Inflammatory macrophage (primary cell): Measurements from ENCODE around the gene PACSIN2.
"Not testable (repeated sequence)": the region's sequence is repeated elsewhere in the genome, so short reads cannot be mapped to it uniquely, and the experiment has no call there.

Source experiments
- DNase-seq, 2 donors: peaks; one replicate each; pipeline ENCODE4 v3.0.0-alpha.2; 2020 to 2022

The PACSIN2 gene

DNA sequence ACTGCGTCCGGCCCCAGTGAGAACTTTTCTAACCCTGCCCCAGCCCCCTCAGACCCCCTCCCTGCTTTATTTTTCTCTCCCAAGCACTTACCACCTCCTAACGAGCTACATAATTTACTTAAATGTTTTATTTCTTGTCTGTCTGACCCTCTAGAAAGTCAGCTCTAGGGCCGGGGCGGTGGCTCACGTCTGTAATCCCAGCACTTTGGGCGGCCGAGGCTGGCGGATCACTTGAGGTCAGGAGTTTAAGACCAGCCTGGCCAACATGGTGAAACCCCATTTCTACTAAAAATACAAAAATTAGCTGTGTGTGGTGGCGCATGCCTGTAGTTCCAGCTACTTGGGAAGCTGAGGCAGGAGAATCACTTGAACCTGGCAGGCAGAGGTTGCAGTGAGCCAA is 89.9 kb downstream of the PACSIN2 start:
- not testable (repeated sequence) for DNase-seq

DNA sequence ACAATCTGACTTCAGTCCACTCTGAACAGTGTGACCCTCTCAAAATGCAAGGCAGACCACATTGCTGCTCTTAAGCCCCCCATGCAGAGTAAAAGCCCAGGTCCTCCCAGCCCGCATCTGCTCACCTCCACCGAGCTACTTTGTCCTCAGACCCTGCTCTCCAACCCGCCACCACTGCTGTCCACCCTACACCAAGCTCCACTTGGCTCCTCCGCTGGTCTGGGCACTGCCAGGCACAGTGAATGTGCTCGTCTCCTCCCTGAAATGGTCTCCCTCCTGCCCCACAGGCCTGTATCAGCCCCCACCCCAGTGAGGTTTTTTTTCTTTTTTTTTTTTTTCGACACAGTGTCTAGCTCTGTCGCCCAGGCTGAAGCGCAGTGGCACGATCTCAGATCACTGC is 90.5 kb downstream of the PACSIN2 start:
- DNase-seq, result no peak

DNA sequence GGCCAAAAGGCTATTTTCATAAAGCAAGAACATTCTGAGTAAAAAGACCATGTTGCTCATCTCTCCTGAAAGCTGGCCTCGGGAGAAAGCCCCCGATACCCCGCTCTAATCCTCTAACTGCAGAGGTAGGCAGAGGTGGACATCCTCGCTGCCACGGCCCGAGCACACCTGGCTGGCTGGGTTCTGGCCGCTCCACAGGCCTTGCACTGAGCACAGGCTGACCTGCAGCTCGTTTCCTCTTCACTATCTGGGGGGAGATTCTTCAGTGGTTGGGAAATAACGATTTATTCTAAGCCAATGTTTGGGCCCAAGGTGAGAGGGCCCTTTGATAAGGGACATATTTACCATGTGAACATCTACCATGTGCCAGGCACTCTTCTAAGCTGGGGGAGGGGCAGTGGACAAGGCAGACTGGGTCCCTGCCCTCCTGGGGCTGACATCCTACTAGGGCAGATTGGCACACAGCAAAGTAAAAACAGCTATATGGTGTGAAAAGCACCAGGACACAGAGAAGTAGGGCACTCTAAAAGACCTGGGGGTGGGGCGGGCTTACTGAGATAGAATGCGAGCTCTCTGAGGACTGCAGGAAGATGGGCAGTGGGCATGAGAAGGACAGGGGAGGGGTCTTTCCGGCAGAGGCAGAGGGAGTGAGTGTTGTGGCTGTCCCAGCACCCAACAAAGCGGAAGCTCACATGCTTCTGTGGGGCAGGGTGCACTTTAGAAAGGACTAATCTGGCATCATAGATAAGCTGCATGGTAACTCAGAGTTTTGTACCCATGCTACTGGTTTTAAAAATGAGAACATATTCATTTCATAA is 92.4 kb downstream of the PACSIN2 start:
- DNase-seq, result peak; percentile 53 to 75

DNA sequence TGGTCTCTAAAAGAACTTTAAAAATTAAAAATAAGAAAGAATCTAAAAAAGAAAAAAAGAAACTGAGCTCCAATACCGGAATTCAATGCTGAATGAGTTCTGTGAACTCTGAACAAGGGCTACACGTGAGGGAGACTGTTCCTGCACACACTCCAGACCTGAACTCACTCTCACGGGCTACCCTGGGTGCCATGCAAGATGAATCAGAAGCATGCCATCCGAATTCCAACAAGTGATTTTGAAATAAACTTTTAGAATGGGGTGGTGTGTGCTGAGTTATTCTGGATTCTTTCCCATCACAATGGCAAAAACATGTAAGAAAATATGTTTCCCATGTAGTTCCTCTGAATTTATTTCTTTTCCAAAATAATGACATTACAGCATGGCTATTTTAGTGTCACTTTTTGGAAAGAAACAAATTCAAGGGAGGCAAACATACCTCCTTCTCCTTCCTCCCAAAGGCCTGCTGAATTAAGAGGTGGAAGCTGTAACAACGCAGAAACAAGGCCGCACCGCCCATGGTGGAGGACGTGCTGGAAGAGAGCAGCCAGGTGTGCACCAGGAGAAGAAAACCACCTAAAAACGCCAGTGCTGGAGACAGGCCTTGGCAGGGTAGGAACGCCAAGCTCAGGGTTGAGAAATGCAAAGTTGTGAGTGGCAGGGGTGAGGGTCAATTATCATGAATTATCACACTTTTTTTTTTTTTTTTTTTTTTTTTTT is 94.7 kb downstream of the PACSIN2 start:
- DNase-seq, result no peak

DNA sequence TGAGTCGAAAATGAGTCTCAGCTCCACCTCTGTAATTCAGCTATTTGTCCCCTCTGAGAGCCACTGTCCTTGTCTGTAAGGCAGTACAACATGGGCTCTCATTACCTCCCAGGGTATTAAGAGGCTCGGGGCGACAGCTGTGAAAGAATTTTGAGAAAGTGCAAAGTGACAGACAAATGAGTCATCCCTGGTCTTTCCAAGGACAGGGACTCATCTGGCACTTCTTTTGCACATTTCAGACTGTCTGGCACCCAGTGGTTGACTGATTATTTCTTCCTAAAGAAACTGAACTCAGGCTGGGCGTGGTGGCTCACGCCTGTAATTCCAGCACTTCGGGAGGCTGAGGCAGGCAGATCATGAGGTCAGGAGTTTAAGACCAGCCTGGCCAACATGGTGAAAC is 95.8 kb downstream of the PACSIN2 start:
- no peak for DNase-seq

DNA sequence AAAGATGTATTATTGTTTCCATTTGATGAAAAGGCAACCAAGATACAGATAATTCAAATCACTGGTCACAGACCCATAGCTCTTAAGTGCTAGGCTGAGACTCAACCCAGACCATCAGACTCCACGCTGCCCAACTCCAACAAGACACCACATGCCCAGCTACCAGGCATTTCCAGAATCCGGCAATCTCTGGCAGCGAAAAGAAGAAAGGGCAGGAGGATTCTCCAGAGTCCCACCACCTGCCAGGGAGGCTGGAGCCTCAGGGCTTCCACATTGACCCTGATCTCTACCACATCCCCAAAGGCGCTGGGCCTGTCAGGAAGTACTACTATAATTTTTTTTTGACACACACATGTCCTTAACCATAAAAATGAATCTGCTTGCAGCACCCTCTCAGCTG is 96.4 kb downstream of the PACSIN2 start:
- no peak for DNase-seq

DNA sequence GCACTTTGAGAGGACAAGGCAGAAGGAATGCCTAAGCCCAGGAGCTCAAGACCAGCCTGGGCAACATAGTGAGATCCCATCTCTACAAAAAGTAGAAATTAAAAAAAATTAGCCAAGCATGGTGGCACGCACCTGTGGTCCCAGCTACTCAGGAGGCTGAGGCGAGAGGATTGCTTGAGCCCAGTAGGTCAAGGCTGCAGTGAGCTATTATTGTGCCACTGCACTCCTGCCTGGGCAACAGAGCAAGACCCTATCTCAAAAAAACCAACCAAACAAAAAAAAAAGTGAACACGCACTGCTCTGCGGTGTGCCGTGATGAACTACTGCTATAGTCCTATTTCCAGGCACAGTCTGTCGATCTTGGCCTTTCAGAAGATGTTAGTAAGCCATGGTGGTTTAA is 97.6 kb downstream of the PACSIN2 start:
- DNase-seq, result not testable (repeated sequence)

DNA sequence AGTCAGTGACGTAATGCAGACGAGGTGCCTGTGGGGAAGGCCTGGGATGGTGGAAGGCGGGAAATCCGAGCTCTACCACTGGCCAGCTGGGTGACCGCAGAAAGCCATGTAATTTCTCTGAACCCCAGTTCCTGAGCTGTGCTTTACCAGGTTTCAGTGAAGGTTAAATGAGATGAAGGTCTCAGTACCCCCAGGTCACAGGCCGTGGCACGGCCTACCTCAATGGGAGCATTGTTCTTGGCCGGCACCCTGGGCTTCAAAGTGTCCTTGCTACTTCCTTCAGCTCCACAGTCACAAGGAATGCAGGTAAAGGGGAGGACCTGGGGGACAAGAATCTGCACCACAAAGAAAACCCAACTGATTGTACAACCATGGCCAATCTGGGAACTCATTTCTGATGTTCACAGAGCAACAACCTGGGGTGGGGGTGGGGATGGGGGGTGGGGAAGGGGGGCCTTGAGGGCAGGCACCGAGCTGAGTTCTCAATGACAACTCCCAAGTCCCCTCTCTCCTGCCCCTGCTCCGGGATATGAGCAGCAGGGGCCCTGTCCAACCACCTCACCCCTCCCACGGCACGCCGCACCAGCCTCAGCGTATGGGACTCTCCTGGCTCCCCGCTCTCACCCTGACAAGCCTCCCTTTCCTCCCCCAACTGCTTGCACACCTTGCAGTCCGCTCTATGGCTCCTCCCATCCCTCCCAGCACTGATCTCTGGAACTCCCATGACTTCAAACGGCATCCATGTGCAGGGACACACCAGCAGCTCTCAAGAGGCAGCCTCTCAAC is 98.8 kb downstream of the PACSIN2 start:
- no peak for DNase-seq

DNA sequence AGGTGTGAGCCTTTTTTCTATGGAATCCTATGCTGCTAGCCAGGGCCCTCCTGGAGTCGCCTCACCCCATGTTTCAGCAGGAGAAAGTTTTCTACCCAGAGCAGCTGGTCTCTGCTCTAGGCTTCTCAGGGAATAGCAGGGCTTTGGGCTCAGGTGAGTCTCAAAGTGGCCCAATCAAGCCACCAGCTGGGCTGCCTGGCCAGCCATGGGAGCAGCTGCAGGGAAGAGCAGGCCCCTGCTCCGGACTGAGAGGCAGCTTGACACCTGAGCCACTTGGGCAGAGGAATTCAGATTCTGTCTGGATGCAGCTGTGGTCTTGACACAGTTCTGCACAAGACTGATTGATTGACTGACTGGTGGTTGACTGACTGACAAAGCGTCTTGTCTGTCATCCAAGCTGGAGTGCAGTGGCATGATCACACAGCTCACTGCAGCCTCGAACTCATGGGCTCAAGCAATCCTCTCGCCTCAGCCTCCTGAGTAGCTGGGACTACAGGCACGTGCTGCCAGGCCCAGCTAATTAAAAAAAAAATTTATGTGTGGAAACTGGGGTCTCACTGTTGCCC is 100.4 kb downstream of the PACSIN2 start:
- DNase-seq, result no peak

DNA sequence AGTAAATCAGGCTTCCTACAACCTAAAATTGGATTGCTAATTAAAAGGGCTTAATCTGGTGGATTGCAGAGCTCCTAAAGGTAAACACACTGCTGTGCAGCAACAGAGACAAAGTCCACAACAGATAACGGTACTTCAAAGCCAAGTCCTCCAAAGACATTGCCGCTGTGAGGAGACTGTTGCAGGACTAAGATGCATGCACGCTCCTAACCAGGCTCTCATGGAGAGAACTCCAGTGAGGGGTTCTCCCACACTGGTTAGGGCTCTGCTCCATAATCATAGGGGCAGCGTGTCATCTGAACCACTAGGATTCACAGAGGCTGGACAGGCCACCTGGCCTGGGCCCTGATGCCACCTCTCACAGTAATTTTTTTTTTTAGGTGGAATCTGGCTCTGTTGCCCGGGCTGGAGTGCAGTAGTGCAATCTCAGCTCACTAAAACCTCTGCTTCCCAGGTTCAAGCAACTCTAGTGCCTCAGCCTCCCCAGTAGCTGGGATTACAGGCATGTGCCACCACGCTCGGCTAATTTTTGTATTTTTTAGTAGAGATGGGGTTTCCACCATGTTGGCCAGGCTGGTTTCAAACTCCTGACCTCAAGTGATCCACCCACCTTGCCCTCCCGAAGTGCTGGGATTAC is 101.0 kb downstream of the PACSIN2 start:
- no peak for DNase-seq

DNA sequence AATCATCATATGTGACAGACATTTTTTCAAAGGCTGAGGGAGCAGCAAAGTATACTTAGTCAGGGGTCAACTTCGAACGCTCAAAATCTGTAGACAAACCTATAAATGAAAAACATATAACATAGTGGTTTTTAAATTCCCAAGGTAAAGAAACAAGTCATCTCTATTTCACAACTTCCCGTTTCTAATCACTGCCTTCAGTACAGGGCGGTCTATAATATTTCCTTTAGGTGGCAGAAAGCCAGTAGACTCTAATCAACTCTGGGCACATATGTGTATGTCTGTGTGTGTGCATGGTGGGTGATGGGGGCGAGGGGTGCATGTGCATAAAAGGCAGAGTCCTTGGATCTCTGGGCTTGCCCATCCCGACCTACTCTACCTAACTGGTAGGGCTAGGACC is 102.9 kb downstream of the PACSIN2 start:
- DNase-seq, result peak; percentile 36 to 66

DNA sequence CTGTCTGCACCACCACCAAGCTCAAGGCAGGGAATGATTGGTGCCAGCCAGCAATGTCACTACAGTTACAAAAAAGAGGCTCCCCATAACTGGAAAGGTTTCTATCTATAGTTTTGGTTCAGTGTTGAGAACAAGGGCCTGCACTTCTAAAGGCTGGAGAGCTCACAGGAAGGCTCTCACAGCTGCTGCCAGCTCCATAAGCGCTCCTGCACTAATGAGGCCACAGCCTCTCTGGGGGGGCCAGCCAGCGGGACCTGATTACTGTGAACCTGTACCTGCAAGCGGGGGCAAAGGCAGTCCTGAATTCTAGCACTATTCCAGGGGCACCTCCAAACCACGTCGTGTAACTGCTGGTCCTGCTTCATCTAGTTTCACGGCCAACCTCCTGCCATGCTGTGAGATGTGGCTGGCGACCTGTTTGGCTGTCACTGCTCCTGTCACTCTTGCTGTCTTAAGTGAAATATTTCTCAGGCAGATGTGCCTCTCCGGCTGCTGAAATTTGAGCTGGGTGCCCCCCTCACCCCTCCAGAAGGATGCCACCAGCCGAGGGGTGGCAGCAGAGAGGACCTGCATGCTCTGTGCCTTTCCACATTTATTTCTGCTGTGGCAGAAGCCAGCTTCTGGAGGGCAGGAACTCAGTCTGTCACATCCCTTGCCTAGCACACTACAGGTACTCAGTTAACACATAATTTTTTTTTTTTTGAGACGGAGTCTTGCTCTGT is 104.6 kb downstream of the PACSIN2 start:
- no peak for DNase-seq

DNA sequence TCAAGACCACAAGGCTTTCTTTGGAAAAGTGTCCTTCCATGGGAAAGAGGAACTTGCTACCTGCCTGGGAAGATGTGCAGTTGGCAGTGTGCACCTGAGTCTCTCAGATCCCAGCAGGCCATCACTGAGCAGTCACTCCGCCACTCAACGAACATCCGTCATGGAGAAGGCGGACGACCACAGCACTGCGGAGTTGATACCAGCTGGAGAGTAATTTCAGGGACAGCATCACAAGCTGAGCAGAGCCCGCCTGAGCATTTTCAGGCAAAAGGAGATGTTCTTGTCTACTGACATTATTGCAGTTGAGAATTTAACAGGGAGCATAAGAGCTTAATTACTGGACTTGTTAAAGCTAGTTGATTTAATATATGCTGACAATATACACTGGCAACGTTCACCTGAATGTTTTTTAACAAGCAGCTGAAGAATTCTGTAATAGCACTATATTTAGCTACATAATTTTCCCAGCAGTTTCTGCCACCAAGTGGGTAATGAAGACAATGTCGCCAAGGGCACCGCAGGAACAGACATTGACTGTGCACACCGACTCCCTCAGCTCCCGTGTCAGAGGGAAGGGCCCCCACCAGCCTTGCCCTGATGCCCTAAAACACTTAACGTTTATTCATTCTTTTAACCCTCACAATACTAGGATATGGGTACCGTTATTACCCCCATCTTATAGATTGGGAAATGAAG is 105.4 kb downstream of the PACSIN2 start:
- no peak for DNase-seq

DNA sequence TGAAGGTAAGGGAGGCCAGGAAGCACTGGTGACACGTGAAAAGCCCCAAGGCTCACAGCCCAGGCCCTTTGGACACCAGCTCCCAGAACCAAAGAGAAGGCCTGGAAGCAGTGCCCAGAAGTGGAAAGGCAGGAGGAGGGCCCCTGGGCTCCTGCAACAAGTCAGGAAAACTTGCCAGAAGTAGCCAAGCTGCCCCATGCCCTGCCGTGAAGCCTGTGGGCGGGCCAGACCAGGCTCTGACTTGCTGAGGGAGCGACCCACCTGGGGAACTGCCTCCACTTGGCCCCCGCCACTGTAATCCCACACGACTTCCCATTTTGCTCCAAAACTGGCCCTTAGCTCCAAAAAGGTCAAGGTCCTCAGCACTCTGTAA is 106.6 kb downstream of the PACSIN2 start:
- DNase-seq, result no peak

DNA sequence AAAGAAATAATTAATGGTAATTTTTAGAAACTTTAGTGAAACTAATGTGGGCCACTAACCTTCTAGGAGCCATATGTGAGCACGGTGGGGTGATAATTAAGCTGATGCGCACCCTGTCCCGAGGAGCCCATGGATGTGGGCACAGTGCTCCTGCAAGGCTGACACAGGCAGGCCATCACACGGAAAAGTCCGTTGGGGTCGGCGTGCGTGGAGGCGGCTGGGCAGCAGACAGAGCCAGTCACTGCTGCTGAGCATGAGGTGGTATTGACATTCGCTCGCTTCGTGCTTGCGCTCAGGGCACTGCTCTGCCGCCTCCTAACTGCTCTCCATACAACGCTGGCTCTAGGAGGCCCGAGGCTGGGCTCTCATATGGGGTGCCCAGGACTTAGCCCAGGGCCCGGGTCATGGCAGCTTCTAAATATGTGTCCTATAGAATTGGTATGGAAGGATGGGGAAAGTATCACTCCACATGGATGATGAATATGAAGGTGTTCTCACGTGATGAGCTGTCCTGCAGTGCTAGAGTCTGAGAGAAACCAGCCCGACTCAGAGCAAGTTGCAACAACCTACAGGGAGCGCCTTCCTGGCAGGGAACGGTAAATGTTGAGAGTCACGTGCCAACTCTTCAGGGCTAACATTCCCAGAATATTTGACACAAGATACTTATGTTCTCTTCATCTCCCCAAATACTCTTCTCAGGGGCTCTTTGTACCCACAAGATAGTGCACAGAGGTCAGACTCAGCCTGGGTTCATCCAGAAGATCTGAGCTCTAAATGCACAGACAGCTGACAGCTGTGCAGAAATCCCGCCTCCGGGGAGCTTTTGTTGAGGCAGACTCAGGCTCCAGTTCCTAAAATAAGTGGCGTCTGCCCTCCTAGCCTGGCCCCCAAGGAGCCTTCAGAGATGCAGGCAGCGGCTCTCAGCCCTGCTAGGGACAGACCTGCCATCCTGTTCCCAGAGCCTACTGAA is 107.3 kb downstream of the PACSIN2 start:
- DNase-seq, result no peak

DNA sequence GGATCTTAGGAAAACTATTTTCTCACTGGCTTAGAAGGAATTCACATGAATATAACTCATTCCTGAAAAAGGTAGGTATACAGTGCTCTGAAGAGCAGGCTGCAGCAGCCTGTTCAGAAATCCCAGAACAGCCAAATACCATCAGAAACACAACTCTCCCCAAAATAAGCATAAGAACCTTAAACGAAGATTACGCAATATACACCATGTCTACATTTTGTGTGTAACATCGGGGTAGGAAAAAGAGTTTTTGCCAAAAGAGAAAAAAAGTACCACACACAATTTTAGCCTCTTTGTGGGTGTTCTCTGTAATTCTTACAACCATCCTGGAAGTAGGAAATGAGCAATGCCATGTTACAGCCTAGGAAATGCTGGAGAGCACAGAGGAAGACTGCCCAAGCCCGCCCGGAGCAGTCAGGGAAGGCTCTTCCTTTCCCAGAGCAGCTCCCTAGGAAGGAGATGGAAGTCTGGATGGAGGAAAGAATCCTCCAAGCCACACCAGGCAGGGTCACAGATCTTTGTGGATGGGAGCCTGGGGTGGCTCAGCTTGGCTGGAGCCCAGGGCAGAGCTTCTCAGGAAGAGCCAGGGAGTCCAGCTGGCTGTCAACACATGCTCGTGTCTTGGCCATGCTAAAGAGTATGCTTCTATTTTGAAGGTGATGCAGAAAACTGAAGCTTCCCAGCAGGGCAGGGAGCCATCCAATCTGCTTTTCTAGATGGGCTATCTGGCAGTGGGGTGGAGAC is 108.2 kb downstream of the PACSIN2 start:
- no peak for DNase-seq

DNA sequence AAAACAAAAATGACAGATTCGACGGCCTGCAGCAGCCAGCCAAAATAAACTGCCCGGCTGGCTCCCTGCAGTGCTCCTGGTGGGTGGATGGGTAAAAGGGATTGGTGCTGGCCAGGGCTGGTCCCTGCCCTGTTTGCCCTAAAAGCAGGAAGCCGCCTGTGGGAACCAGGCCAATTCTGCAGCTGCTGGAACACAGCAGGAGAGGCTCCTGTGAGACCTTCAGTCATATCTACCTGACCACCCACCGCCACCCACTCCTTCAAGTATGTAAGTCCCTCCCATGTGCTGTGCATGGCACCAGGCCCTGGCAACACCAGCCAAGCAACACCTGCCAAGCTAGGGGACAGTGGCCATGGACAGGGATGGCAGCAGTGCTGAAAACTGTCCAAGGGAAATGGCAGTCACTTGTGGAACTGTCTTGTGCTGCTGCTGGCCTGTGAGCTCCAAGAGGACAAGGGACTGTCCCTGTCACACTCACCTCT is 109.2 kb downstream of the PACSIN2 start:
- DNase-seq, result no peak

DNA sequence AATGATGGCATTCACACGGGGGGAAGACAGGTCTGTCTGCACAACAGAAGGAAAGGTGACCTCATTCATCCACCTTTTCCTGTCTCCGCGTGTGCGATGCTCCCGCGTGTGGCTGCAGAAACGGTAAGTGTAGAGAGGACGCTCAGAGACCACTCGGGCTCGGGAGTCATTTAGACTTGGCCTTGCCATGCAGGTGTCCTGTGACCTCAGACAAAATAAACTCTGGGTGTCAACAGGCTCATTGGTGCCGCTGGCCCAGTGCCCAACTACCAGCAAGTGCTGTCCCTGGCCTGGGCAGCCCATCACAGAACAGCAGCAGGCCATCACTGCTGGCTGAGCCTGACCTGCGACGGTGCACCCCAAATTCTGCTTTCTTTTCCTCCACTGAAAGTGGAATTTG is 109.7 kb downstream of the PACSIN2 start:
- no peak for DNase-seq

DNA sequence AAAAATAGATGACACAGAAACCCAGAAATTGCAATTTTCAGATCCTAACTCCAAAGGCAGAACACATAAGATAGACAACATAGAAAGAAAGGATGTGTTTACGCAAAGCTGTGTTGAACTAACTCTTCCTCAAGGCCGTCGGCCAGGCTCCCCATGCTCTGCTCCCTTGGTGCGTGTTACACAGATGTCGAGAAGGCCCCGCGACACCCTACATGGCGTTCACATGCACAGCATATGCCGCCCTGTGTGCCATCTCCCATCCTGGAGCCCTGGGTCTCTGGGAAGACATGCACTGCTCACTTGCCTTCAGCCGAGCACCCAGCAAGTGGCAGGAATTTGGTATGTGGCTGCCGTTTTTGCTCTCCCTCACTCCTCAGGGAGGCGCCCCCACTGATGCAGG is 110.9 kb downstream of the PACSIN2 start:
- no peak for DNase-seq
